Measurements from ENCODE around the gene PLPPR1.

The PLPPR1 gene

GRCh38 chr9:101235105-101235866, 206.8 kb downstream of the PLPPR1 start:
- H3K4me3 ChIP-seq (ENCODE audit: low read depth, low read length): no peak overlapping the region
- DNase-seq (ENCODE audit: low read depth): peak; percentile 19
- peak; percentile 50 for TF ChIP-seq CTCF (IDR thresholded peaks at IDR 0.05; ENCODE audit: low read depth, low read length, missing control alignments)

GRCh38 chr9:101242651-101243050, 214.1 kb downstream of the PLPPR1 start:
- H3K4me3 ChIP-seq (ENCODE audit: low read depth, low read length): no peak overlapping the region
- TF ChIP-seq CTCF (IDR thresholded peaks at IDR 0.05; ENCODE audit: low read depth, low read length, missing control alignments): no peak
- DNase-seq (ENCODE audit: low read depth): no peak

GRCh38 chr9:101246691-101247090, 218.2 kb downstream of the PLPPR1 start:
- no peak for DNase-seq (ENCODE audit: low read depth)
- no peak for TF ChIP-seq CTCF (IDR thresholded peaks at IDR 0.05; ENCODE audit: low read depth, low read length, missing control alignments)

GRCh38 chr9:101247297-101247696, 218.8 kb downstream of the PLPPR1 start:
- no peak for TF ChIP-seq CTCF (IDR thresholded peaks at IDR 0.05; ENCODE audit: low read depth, low read length, missing control alignments)
- DNase-seq (ENCODE audit: low read depth): no peak
- H3K4me3 ChIP-seq (ENCODE audit: low read depth, low read length): no peak overlapping the region

More at GRCh38 chr9:101246691-101247090, 218.2 kb downstream of the PLPPR1 start:
- H3K4me3 ChIP-seq (ENCODE audit: low read depth, low read length): no peak overlapping the region

GRCh38 chr9:101254733-101255433, 226.4 kb downstream of the PLPPR1 start:
- no peak overlapping the region for H3K4me3 ChIP-seq (ENCODE audit: low read depth, low read length)
- no peak for DNase-seq (ENCODE audit: low read depth)
- no peak for TF ChIP-seq CTCF (IDR thresholded peaks at IDR 0.05; ENCODE audit: low read depth, low read length, missing control alignments)

- no peak for TF ChIP-seq CTCF (IDR thresholded peaks at IDR 0.05; ENCODE audit: low read depth, low read length, missing control alignments)
- no peak for DNase-seq (ENCODE audit: low read depth)
- no peak overlapping the region for H3K4me3 ChIP-seq (ENCODE audit: low read depth, low read length)
Observed at GRCh38 chr9:101264727-101265126, 236.2 kb downstream of the PLPPR1 start.
